CD4-positive, alpha-beta T cell (primary cell): ENCODE results near the gene ZBTB20. TPM values are rescaled to one million over a fixed set of nuclear protein-coding genes. Genes with fewer than 3 reads are reported as not detected.

Source experiments
- ATAC-seq: fragments of 200-7000 bp; cut with Tn5 transposase; one replicate; pipeline ENCODE4 v1.10.0; 2022; ENCODE audit warnings: mild to moderate bottlenecking; ENCODE audit not compliant: poor library complexity
- CTCF ChIA-PET: fragments of 350-600 bp; sonication (Branson Sonifier 250); formaldehyde crosslinking; loops from one replicate; lab custom pipeline; 2021; ENCODE audit warnings: antibody characterized with exemption, inconsistent platforms; lab: Charles Lee
- POLR2A ChIA-PET: fragments of 350-600 bp; sonication (Branson Sonifier 250); formaldehyde crosslinking; loops from one replicate; lab custom pipeline; 2021; ENCODE audit warnings: antibody characterized with exemption, inconsistent platforms; lab: Charles Lee
- DNase-seq, 14 experiments: peaks; one replicate each; pipeline ENCODE4 v3.0.0-alpha.2; 2013 to 2020; ENCODE audit warnings: mixed read lengths in 2 of 14
- H3K27ac ChIP-seq, 2 donors: one replicate each; pipeline versions ENCODE4 v1.5.1 to v1.7.0; 2013; ENCODE audit warnings: low read length in 2 of 2, low read depth in 1 of 2, mild to moderate bottlenecking in 1 of 2
- H3K27me3 ChIP-seq, 2 experiments: 1 replicate in 1 of 2; 2 replicates in 1 of 2; pipeline versions ENCODE4 v1.6.1 to v1.7.0; 2013; ENCODE audit warnings: low read length in 2 of 2, control low read depth in 1 of 2, mild to moderate bottlenecking in 1 of 2, moderate library complexity in 1 of 2; ENCODE audit not compliant: insufficient read depth in 2 of 2, control insufficient read depth in 1 of 2
- H3K36me3 ChIP-seq: one replicate; pipeline ENCODE4 v1.6.1; 2013; ENCODE audit warnings: low read length, control low read depth; ENCODE audit not compliant: insufficient read depth
- H3K4me1 ChIP-seq: one replicate; pipeline ENCODE4 v1.6.1; 2013; ENCODE audit warnings: low read length, control low read depth; ENCODE audit not compliant: insufficient read depth
- H3K4me3 ChIP-seq: one replicate; pipeline ENCODE4 v1.5.1; 2013; ENCODE audit warnings: mild to moderate bottlenecking, low read length, moderate library complexity
- H3K9me3 ChIP-seq, 2 experiments: 1 replicate in 1 of 2; 2 replicates in 1 of 2; pipeline versions ENCODE4 v1.6.1 to v1.7.0; 2013; ENCODE audit warnings: low read length in 2 of 2, mild to moderate bottlenecking in 2 of 2, control low read depth in 1 of 2, moderate library complexity in 1 of 2; ENCODE audit not compliant: control insufficient read depth in 1 of 2, insufficient read depth in 1 of 2
- H3K27ac Mint-ChIP-seq: one replicate; pipeline ENCODE4 v1.8.0; 2020; ENCODE audit warnings: mixed read lengths
- H3K27me3 Mint-ChIP-seq: one replicate; pipeline ENCODE4 v1.8.0; 2021; ENCODE audit warnings: mixed read lengths
- H3K36me3 Mint-ChIP-seq: one replicate; pipeline ENCODE4 v1.8.0; 2021; ENCODE audit warnings: low read depth, mixed read lengths
- H3K4me1 Mint-ChIP-seq: one replicate; pipeline ENCODE4 v1.8.0; 2021; ENCODE audit warnings: low read depth, mixed read lengths
- H3K4me3 Mint-ChIP-seq: one replicate; pipeline ENCODE4 v1.8.0; 2020; ENCODE audit warnings: mild to moderate bottlenecking, mixed read lengths
- H3K9me3 Mint-ChIP-seq: one replicate; pipeline ENCODE4 v1.8.0; 2020; ENCODE audit warnings: mixed read lengths
- CTCF ChIP-seq: fragments of 200-600 bp; IDR thresholded peaks from one replicate; pipeline ENCODE4 v1.8.0; 2022; ENCODE audit warnings: antibody characterized with exemption, mild to moderate bottlenecking
- intact Hi-C, 2 experiments: fragments of 100-400 bp; cut with DNase I in 1 of 2; cut with micrococcal nuclease in 1 of 2; formaldehyde crosslinking; loops; one replicate each; pipeline versions ENCODE4 v1.15.1 to v1.9.0; 2023 to 2025; cut with DNase I, micrococcal nuclease
- total RNA-seq, 174 experiments: library from RNA in 2 of 174; stranded (reverse) in 2 of 174; gene quantifications; one replicate each; pipeline ENCODE4 v1.2.3 and lab custom pipeline; 2021 to 2026

ZBTB20 gene
- total RNA-seq, 2 experiments from 2014 or later: 41.6 to 47.4 TPM

- no peak for ATAC-seq
- H3K27ac ChIP-seq: no peak overlapping the region
- peaks cover 6% of the 10 kb centered on the region for H3K4me1 Mint-ChIP-seq
- H3K9me3 ChIP-seq: no peaks in the 10 kb centered on the region
- no peak overlapping the region for H3K27ac Mint-ChIP-seq
- no peaks in the 10 kb centered on the region for H3K27me3 ChIP-seq
- intact Hi-C loops: no loop called here
- H3K4me3 ChIP-seq: no peak overlapping the region
- no peaks in the 10 kb centered on the region for H3K9me3 Mint-ChIP-seq
- H3K36me3 ChIP-seq: no peaks in the 10 kb centered on the region
- no peaks in the 10 kb centered on the region for H3K4me1 ChIP-seq
- no peak for TF ChIP-seq CTCF
- ChIA-PET CTCF (no interaction called here), POLR2A (no interaction called here)
- no peaks in the 10 kb centered on the region for H3K36me3 Mint-ChIP-seq
- DNase-seq: no peak
- no peak overlapping the region for H3K4me3 Mint-ChIP-seq
- no peaks in the 10 kb centered on the region for H3K27me3 Mint-ChIP-seq
These were observed 735.0 kb downstream of the ZBTB20 start for GRCh38 chr3:114411811-114412803.

- Histone ChIP-seq H3K36me3 (no peaks in the 10 kb centered on the region), H3K27me3 (no peaks in the 10 kb centered on the region), H3K9me3 (no peaks in the 10 kb centered on the region), H3K4me3 (no peak overlapping the region), H3K27ac (no peak overlapping the region), H3K4me1 (no peaks in the 10 kb centered on the region)
- Mint-ChIP-seq H3K4me3 (no peak overlapping the region), H3K4me1 (peaks cover 6% of the 10 kb centered on the region), H3K27ac (no peak overlapping the region), H3K36me3 (no peaks in the 10 kb centered on the region), H3K9me3 (no peaks in the 10 kb centered on the region), H3K27me3 (no peaks in the 10 kb centered on the region)
- ATAC-seq (no peak), DNase-seq (no peak)
- TF ChIP-seq CTCF: no peak
- intact Hi-C loops: no loop called here
- ChIA-PET POLR2A (no interaction called here), CTCF (no interaction called here)
These were observed 735.9 kb downstream of the ZBTB20 start for GRCh38 chr3:114411190-114411668.

GRCh38 chr3:114408736-114409670, 738.1 kb downstream of the ZBTB20 start:
- no peak overlapping the region for H3K4me3 Mint-ChIP-seq
- Histone ChIP-seq H3K4me3 (no peak overlapping the region), H3K36me3 (no peaks in the 10 kb centered on the region), H3K27me3 (no peaks in the 10 kb centered on the region), H3K4me1 (no peaks in the 10 kb centered on the region), H3K27ac (no peak overlapping the region), H3K9me3 (no peaks in the 10 kb centered on the region)
- H3K4me1 Mint-ChIP-seq: peaks cover 6% of the 10 kb centered on the region
- ChIA-PET POLR2A (interaction anchor here (0.5 kb wide), 1 partner anchor 877 kb away, joined by 3 read pairs; no protein-coding TSS in a partner anchor), CTCF (interaction anchor here (1.2 to 1.3 kb wide), 2 partner anchors 10 to 12 kb away, joined by 3 to 6 read pairs; no protein-coding TSS in a partner anchor)
- TF ChIP-seq CTCF: no peak
- DNase-seq (no peak), ATAC-seq (no peak)
- intact Hi-C loops: no loop called here
- no peaks in the 10 kb centered on the region for H3K36me3 Mint-ChIP-seq
- H3K27me3 Mint-ChIP-seq: no peaks in the 10 kb centered on the region
- no peak overlapping the region for H3K27ac Mint-ChIP-seq
- no peaks in the 10 kb centered on the region for H3K9me3 Mint-ChIP-seq
